ENCODE measurements around the gene RABEPK. TPM values are rescaled to one million over a fixed set of nuclear protein-coding genes. Genes with fewer than 3 reads are reported as not detected.
"Not testable (repeated sequence)": the region's sequence is repeated elsewhere in the genome, so short reads cannot be mapped to it uniquely, and the experiment has no call there.

RABEPK gene, protein sequence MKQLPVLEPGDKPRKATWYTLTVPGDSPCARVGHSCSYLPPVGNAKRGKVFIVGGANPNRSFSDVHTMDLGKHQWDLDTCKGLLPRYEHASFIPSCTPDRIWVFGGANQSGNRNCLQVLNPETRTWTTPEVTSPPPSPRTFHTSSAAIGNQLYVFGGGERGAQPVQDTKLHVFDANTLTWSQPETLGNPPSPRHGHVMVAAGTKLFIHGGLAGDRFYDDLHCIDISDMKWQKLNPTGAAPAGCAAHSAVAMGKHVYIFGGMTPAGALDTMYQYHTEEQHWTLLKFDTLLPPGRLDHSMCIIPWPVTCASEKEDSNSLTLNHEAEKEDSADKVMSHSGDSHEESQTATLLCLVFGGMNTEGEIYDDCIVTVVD
- 10 to 100 TPM; 12.6 to 19.9 (median 13.4) TPM for total RNA-seq

DNA sequence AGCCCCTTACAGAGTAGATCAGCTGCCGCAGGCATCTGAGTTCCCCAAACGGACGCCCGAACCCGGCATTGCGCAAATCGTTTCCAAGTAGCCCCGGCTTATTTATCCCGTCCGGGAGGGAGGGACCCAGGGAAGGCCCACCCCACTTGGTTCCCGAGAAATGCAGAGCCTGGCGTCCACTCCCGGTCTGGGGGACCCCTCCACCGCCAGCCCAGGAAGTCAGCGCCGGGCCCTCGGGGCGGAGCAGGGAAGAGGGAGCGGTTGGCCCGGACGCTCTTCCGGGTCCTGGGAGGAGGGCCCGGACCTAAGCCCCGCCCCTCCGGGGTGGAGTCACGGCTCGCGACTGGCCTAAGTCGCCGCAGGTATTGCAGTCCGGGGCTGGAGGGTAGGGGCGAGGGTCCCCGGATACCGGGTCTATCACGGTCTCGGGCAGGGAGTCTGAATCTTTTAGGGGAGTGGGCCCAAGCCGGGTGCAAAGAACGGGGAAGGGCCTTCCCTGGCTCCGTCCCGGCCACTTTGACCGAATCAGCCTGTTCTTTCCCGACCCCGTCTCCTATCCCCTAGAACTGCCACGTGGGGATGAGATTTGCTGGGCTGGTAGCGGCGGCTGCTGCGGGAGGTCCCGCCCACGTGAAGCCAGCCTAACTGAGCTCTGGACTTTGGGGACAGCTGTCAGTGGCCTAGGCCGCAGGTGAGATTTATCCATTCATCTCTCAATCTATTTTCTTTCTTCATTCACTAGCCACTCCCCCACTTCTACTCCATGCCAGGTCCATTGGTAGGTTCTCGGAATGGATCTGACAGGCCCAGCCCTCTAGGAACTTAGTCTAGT, at the start of gene RABEPK:
RABEPK (plus strand) TSS at position 327 of the 832 bp plus-strand sequence. CDS start 2,472 bp downstream, outside the sequence.
- ATAC-seq (ENCODE audit: low FRiP score): peak; percentile 96
- DNase-seq (ENCODE audit: low spot score): peak; percentile 72
- TF ChIP-seq, protein P1, sequence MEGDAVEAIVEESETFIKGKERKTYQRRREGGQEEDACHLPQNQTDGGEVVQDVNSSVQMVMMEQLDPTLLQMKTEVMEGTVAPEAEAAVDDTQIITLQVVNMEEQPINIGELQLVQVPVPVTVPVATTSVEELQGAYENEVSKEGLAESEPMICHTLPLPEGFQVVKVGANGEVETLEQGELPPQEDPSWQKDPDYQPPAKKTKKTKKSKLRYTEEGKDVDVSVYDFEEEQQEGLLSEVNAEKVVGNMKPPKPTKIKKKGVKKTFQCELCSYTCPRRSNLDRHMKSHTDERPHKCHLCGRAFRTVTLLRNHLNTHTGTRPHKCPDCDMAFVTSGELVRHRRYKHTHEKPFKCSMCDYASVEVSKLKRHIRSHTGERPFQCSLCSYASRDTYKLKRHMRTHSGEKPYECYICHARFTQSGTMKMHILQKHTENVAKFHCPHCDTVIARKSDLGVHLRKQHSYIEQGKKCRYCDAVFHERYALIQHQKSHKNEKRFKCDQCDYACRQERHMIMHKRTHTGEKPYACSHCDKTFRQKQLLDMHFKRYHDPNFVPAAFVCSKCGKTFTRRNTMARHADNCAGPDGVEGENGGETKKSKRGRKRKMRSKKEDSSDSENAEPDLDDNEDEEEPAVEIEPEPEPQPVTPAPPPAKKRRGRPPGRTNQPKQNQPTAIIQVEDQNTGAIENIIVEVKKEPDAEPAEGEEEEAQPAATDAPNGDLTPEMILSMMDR (IDR thresholded peaks at IDR 0.05): no peak

DNA sequence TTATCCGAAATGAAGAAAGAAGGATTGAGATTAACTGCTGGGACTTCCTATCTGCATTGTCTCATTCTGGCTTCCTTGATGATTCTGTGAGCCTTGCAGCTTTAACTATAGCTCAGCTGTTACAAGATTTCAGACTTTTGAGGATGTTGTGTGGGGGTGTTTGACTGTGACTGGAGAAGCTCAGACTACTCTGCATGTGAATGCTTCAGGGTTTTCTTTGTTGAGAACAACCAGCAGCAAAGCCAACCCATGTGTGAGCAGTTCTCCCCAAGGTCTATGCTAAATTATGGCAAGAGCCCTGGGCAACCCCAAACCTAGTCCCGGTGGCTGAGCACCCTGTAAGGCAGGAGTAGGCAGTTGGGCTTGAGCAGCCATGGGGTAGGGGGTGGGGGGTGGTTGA, 48.6 kb upstream of the RABEPK start:
- no peak for ATAC-seq (ENCODE audit: low FRiP score)
- TF ChIP-seq, protein P1 (IDR thresholded peaks at IDR 0.05): no peak
- DNase-seq (ENCODE audit: low spot score): no peak

DNA sequence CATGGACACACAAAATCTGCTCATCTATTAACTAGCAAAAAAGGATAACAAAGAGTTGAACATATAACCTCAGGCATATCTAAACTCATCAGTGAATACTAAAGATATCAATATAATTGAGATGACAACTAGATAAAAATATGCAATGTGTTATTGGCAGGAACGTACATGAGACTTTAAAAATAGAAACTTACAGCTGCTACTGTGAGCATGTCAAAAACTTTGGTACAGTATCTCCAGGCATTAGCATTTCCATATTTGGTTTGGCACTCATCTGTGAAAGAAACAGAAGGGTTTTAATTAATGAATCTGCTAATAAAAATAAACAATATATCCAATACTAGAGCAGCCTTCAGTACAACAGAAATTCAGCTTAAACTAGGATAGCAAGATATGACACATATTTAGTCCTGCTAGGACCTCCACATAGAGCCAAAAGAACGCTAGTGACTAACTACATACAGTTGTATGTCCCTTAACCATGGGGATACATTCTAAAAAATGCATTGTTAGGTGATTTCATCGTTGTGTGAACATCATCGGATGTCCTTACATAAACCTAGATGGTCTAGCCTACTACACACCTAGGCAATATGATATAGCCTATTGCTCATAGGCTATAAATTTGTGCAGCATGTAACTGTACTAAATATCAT, 46.5 kb upstream of the RABEPK start:
- DNase-seq (ENCODE audit: low spot score) (no peak), ATAC-seq (ENCODE audit: low FRiP score) (no peak)
- TF ChIP-seq, protein P1 (IDR thresholded peaks at IDR 0.05): no peak

DNA sequence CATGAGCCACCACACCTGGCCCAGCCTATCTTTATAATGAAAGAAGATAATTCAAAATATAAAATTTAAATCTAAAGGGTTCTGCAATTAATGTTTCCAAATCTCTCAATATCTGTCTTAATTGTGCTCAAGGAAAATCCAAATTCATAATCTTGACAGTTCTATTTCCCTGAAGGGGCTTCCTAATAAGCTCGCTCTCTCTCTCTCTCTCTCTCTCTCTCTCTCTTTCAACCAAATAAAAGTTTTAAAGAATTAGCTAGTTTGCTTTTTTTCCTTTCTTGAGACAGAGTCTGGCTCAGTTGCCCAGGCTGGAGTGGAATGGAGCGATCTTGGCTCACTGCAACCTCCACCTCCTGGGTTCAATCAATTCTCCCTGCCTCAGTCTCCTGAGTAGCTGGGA, 43.8 kb upstream of the RABEPK start:
- no peak for ATAC-seq (ENCODE audit: low FRiP score)
- no peak for DNase-seq (ENCODE audit: low spot score)
- TF ChIP-seq, protein P1 (IDR thresholded peaks at IDR 0.05): no peak

DNA sequence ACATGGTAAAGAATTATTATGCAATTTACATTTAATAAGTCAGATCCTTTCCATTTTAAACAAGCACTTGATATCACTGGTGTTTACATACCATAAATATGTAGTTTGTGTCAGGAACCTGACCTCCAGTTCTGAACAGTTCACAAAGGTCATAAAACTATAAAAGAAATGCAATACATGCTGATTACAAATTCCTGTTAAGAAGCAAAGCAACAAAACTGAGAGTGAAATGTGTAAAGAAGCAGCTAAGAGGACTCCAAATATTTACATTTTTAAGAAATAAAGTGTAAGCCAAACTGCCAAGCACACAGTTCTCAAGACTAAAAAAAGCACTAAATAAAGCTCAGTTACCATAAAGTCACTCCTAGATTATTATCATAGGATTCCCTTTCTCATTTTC, 39.6 kb upstream of the RABEPK start:
- ATAC-seq (ENCODE audit: low FRiP score): no peak

DNA sequence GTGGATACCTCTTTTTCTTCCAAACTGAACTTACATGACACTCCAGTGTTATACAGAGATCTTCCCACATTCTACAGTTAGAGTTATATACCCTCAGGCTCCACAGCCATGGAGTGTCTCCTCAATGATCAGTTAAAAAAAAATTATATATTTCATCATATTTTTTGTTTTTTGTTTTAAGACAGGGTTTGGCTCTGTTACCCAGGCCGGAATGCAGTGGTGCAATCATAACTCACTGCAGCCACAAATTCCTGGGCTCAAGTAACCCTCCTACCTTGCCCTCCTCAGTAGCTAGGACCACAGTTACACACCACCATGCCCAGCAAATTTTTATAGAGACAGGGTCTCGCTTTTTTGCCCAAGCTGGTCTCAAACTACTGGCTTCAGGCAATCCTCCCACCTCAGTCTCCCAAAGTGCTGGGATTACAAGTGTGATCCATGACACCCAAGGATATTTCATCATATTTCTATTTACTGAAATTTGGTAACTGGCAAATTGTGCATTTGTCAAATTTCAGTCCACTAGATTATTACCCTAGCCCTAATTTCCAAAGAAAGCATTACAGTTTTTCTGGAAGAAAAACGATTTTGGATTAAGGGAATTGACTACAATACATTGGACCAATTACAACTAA, 38.9 kb upstream of the RABEPK start:
- DNase-seq (ENCODE audit: low spot score): no peak
- TF ChIP-seq, protein P1 (IDR thresholded peaks at IDR 0.05): no peak
- ATAC-seq (ENCODE audit: low FRiP score): peak; percentile 75

More for the DNA sequence above, 39.6 kb upstream of the RABEPK start:
- TF ChIP-seq, protein P1 (IDR thresholded peaks at IDR 0.05): no peak
- no peak for DNase-seq (ENCODE audit: low spot score)

DNA sequence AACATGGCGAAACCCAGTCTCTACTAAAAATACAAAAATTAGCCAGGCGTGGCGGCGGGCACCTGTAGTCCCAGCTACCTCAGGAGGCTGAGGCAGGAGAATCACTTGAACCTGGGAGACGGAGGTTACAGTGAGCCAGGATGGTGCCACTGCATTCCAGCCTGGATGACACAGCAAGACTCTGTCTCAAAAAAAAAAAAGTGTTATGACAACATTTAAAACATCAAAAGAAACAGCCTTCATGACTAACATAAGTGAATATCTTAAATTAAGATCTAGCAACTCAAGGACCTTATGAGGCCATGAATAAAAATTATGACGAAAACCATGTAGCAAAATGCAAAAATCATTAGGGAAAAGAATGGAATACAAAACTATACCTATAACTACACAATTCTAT, 37.5 kb upstream of the RABEPK start:
- DNase-seq (ENCODE audit: low spot score); ATAC-seq (ENCODE audit: low FRiP score): not testable (repeated sequence)
